ENCODE measurements around the gene P2RY8.
"Not testable (repeated sequence)": the region's sequence is repeated elsewhere in the genome, so short reads cannot be mapped to it uniquely, and the experiment has no call there.

P2RY8 gene

GRCh38 chrX:1518512-1518911 is 18.5 kb downstream of the P2RY8 start:
- DNase-seq, result peak; percentile 18

- no peak for DNase-seq
Measured at GRCh38 chrX:1516596-1517104, 20.3 kb downstream of the P2RY8 start.

- DNase-seq, result no peak
Measured at GRCh38 chrX:1511829-1512228, 25.2 kb downstream of the P2RY8 start.

- DNase-seq, result no peak
Measured at GRCh38 chrX:1511150-1511549, 25.8 kb downstream of the P2RY8 start.

GRCh38 chrX:1507511-1508463 is 29.2 kb downstream of the P2RY8 start:
- DNase-seq, result peak; percentile 93

GRCh38 chrX:1506916-1507315 is 30.1 kb downstream of the P2RY8 start:
- DNase-seq, result no peak

GRCh38 chrX:1502853-1503252 is 34.1 kb downstream of the P2RY8 start:
- no peak for DNase-seq

- peak; percentile 23 for DNase-seq
Measured at GRCh38 chrX:1502241-1502640, 34.7 kb downstream of the P2RY8 start.

GRCh38 chrX:1500701-1501624 is 36.0 kb downstream of the P2RY8 start:
- peak; percentile 33 for DNase-seq

GRCh38 chrX:1496076-1496475 is 40.9 kb downstream of the P2RY8 start:
- DNase-seq, result no peak

- DNase-seq, result peak; percentile 84
Measured at GRCh38 chrX:1493877-1494510, 43.0 kb downstream of the P2RY8 start.

- DNase-seq, result no peak
Measured at GRCh38 chrX:1493412-1493811, 43.6 kb downstream of the P2RY8 start.

- no peak for DNase-seq
Measured at GRCh38 chrX:1492421-1493012, 44.5 kb downstream of the P2RY8 start.

- no peak for DNase-seq
Measured at GRCh38 chrX:1491851-1492349, 45.1 kb downstream of the P2RY8 start.

GRCh38 chrX:1491248-1491647 is 45.7 kb downstream of the P2RY8 start:
- DNase-seq, result not testable (repeated sequence)

- not testable (repeated sequence) for DNase-seq
Measured at GRCh38 chrX:1490723-1491122, 46.3 kb downstream of the P2RY8 start.

- DNase-seq, result not testable (repeated sequence)
Measured at GRCh38 chrX:1489354-1489753, 47.6 kb downstream of the P2RY8 start.

GRCh38 chrX:1488745-1489144 is 48.2 kb downstream of the P2RY8 start:
- no peak for DNase-seq

GRCh38 chrX:1488141-1488540 is 48.8 kb downstream of the P2RY8 start:
- no peak for DNase-seq

- no peak for DNase-seq
Measured at GRCh38 chrX:1487401-1487800, 49.6 kb downstream of the P2RY8 start.

GRCh38 chrX:1486749-1487361 is 50.1 kb downstream of the P2RY8 start:
- no peak for DNase-seq

GRCh38 chrX:1486177-1486576 is 50.8 kb downstream of the P2RY8 start:
- no peak for DNase-seq

Data from MV-4-11 (cell line).